Cortex of kidney (tissue), 1 donor: ENCODE results near the gene DAGLA.

Source experiments
- DNase-seq: peaks from one replicate; lab custom pipeline; 2025; lab: John Stamatoyannopoulos, UW

The DAGLA gene

DNA sequence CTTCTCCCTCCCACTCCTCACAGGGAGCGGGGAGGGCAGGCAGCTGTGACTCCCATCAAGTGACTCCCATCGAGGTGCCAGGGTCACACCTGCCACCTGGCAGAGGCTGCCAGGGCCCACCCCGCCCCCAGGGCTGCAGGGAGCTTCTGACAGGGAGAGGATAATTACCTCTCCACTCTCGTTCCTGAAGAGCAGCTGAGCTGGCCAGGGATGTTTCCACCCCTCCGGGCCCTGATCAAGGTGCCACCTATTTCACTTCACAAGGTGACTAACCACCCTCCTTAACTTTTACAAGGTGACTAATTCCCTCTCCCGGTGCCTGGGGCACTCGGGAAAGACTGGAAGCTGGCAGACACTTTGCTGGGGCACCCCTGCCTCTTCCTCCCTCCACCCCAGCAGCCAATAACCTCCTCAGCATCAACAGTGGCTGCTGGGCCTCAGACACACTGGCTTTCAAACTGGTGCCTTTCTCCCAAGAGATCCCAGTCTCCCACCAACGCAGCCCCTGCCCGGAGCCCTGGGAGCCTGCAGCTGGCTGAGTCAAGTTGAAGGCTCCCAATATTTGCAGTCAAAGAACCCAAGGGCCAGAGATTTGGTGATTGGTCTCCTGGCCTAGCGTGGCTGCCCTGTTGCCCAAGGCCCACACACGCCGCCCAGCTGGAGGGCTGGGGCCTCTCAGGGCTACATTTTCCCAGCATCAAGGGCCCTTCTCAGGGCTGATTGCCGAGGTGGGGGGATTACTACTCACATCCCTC lies 50.2 kb downstream of the DAGLA start:
- no peak for DNase-seq

DNA sequence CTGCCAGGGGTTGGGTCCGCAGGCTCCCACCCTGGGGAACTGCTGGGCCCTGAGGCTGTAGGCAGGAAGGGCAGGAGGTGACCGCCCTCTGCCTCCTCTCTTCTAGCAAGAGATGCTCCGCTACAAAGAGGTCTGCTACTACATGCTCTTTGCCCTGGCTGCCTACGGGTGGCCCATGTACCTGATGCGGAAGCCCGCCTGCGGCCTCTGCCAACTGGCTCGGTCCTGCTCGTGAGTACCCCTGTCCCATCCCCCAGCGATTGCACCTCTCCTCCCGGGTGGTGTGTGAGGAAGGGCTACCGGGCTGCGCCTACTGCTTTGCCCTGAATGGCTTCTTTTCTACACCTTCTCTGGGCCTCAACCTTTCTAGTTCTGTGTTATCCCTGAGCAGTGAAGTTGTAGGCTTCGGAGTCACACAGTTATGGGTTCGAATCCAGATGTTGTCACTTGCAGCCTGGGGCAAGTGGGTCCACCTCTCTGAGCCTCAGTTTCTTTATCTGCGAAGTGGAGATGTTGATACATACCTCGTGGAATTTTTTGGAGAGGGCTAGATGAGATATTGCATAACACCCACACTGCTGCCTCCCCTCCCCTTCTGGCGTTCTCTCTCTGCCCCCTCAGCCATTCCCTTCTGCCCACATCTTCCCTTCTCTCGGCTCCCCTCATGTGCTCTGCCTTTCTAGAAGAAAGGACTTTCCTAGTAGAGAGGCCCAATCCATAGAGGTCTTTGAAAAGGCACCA lies 51.2 kb downstream of the DAGLA start:
- DNase-seq, result no peak

DNA sequence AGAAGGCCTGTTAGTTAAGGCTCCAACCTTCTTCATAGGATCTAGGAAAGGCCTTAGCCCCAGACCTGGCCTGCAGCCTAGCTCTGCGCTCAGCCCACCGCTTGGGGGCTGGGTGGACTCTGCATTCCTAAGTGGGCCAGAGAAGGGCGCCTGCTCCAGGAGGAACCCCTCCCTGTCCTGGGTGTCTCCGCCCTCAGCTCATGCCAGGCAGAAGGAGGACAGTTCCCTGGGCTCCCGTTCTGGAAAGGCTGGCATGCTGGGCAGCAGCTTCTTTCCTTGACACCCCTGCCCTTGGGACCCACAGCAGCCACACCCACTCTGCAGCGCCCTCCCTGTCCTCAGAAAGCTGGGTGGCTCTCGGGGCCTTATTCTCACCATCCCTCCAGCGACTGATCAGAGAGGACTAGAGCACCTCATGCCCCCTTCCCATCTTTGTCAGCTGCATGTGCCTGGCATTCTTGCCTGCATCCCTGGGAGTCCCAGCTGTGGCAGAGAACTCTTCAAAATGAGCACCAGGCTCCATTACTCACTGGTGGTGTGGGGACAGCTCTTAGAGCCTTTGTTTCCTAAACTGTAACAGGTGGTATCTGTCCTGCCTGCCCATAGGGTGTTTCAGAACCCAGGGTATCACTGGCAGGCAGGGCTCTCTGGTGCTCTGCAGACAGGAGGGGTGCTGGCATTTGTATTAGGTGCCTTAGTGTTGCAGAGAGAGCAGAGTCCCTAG lies 51.9 kb downstream of the DAGLA start:
- DNase-seq, result no peak

DNA sequence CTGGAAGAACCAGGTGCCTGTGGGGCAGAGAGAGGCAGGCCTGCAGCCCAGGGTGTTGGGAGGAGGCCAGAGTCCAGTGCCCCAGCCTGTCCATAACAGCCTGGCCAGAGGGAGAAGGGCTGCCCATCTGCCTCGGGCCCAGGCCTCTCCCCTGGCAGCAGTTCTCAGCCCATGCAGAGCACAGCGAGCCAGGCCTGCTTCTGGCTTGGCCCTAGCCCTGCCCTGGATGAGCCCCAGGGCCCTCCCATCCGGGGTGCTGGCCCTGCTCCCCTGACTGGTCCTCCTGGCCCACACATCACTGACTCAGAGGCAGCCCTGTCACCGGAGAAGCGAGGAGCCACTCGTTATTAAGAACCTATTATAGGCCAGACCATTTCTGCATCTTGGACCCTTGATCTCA lies 52.5 kb downstream of the DAGLA start:
- no peak for DNase-seq

DNA sequence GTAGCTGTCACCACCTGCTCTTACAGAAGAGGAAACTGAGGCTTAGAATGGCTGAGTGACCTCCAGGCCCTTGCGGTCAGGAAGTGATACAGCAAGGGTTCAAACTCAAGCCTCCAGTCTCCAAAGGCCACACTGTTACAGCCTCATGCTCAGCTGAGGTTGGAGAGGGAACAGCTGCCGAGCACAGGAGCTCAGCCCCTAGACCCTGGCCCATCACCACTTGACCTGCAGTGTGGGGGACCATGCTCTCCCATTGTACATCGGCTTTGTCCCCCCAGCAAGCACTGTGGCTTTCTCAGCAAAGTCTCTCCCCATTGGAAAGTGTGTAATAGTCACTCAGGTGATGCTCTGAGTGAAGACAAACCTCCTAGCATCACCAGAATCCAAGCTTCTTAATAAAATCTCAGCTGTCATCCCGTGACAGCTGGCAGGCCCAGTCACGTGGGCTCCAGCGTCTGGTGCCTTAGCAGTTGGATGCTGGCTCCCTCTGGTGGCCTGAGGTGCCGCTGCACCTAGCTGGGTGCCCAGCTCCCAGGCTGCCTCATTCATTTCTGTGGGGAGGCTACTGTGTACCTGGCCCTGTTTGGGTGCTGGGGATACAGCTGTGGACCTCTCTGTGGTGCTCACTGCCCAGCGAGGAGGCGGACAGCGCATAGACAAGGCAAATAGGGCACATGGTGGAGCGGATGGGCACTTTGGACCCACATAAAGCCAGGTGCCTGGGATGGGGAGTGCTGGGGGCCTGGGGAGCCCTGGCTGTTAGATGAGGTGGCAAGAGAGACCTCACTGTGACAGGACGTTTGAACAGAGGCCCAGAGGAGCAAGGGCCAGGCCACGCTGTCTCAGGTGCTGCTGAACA lies 53.2 kb downstream of the DAGLA start:
- no peak for DNase-seq

DNA sequence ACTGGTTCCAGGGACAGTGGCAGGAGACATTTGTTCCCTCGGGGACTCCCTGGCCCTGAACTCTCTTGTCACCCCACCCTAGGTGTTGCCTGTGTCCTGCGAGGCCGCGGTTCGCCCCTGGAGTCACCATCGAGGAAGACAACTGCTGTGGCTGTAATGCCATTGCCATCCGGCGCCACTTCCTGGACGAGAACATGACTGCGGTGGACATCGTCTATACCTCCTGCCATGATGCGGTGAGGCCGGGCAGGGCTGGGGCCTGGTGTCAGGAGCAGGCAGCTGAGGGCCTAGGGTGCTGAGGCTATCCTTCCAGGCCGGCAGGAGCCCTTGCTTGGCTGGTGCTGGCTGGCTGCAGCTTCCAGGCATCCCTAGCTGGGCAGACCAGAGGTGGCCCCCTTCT lies 54.6 kb downstream of the DAGLA start:
- DNase-seq, result no peak

DNA sequence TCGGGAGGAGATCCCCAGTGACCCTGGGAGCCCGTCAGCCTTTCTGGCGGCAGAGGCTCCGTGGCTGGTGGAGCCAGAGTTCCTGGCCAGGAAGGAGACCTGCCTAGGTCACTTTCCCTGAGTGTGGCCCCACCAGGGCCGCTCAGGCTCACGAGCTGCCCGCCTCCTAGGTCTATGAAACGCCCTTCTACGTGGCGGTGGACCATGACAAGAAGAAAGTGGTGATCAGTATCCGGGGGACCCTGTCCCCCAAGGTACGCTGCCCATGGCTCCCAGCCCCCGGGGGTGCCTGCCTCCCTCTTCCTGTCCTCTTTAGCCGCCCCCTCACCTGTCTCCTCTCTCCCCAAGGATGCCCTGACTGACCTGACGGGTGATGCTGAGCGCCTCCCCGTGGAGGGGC lies 55.2 kb downstream of the DAGLA start:
- no peak for DNase-seq

DNA sequence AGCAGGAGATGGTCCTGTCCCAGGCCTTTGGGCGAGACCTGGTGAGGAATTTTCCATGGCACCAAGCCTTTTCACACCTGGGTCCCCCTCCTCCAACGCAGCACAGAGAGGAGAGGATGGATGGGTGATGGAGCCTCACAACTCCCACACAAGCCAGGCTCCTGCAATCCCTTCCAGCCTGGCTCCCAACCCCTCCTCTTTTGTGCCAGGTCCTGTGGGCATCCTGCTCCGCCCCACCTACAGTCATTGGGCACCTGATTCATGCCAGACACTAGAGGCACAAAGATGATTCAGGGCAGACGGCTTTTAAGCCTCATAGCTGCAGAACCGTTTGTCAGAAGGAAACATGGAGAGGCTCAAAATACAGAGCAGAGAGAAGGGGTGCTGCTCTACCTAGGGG lies 56.1 kb downstream of the DAGLA start:
- no peak for DNase-seq

DNA sequence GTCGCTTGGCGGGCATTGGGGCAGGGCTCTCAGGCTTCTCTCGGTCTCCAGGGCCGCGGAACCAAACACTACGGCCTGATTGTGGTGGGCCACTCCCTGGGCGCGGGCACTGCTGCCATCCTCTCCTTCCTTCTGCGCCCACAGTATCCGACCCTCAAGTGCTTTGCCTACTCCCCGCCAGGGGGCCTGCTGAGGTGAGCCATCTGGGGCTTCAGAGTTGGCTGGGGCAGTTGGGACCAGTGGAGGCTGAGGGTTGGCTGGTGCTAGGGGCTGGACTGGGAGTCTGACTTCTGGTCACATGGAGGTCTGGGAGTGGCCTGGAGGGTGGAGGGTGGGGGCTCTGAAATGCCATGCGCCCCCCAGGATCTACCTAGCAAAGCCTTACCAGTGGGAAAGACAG lies 56.9 kb downstream of the DAGLA start:
- no peak for DNase-seq

DNA sequence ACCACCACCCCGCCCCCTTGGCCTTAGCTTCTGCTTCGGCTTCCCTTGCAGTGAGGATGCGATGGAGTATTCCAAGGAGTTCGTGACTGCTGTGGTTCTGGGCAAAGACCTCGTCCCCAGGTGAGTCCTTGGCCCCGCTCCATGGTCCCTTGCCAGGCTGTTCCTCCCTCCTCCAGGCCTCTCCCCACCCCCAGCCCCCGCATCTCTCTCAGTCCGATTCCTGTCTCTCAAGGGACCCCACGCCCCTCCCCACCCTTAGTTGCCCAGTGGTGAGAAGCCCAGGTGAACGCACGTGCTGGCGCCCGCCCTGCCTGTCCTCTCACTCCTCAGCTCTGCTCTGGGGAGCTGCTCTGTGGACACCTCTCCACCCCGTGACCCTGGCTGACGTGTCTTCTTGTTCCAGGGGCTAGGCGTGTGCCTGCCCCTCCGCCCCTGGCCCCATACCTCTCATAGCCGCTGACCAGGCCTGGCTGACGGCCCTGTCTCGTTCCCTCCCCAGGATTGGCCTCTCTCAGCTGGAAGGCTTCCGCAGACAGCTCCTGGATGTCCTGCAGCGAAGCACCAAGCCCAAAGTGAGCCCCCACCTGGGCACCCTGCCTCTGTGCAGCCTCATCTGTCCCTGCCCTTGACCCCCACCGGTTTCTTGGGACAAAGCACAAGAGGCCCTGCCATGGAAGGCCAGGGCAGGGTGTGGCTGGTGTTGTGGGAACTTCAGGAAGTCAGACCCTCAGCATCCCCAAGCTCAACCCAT lies 57.6 kb downstream of the DAGLA start:
- no peak for DNase-seq

DNA sequence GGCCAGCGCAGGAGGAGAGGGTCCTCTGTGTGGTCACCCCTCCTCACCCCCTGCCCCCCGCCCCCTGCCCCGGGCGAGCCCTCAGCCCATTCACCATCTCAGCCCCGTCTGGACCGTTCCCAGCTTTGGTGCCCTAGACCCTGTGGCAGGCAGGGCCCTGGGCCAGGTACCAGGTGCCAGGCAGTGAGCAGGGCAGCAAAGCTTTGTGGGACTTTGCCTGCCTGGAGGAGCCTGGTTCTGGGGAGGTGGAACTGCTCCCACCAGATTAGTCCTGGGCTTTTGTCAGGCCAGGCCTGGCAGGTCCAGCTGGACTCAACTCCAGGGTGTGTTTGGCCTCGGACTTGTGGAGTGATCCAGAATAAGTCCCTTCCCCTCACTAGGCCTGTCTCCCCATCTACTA lies 58.6 kb downstream of the DAGLA start:
- no peak for DNase-seq

DNA sequence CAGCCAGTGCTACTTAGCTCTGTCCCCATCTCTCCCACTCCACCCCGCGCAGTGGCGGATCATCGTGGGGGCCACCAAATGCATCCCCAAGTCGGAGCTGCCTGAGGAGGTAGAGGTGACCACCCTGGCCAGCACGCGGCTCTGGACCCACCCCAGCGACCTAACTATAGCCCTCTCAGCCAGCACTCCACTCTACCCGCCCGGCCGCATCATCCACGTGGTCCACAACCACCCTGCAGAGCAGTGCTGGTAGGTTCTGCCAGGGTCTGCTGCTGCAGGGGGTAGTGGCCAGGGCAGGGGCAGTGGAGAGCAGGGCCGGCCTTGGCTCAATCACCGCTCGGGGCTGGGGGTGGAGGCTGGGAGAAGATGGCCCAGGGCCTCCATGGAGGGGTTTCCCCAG lies 59.2 kb downstream of the DAGLA start:
- no peak for DNase-seq

DNA sequence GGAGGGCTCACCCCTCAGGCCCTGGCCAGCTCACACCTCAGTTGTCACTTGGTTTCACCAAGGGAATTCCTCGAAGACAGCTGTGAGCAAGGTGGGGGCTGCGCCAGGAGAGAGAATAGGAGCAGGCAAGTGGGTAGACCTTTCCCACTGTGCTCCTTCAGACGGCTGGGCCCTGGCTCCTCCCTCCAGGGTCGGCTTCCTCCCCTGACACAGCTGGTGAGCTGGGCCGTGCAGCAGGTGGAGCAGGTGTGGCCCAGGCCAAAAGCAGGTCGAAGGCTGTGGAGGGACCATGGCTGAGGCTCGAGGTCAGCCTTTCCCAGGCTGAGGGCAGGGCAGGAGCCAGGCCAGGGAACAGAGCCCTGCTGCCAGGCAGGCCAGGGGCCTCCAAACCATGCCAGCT lies 59.8 kb downstream of the DAGLA start:
- DNase-seq, result no peak

DNA sequence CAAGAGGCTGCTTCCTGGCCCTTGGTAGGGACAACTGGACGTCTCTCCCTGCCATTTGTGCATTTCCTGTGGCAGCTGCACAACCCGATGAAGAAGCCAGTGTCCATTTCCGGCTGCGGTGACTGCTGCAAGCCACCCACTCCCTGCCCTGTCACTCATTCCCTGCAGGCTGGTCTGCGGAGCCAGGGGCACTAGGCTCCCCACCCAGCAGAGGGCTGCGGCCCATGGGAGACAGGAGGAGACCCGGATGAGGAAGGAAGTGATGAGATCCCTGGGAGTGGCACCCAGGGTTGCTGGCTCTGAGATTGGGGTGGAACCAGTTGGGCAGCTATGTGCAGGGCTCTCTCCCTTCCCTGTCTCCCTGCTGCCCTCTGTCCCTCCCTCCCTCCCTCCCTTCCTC lies 62.2 kb downstream of the DAGLA start:
- DNase-seq, result no peak

DNA sequence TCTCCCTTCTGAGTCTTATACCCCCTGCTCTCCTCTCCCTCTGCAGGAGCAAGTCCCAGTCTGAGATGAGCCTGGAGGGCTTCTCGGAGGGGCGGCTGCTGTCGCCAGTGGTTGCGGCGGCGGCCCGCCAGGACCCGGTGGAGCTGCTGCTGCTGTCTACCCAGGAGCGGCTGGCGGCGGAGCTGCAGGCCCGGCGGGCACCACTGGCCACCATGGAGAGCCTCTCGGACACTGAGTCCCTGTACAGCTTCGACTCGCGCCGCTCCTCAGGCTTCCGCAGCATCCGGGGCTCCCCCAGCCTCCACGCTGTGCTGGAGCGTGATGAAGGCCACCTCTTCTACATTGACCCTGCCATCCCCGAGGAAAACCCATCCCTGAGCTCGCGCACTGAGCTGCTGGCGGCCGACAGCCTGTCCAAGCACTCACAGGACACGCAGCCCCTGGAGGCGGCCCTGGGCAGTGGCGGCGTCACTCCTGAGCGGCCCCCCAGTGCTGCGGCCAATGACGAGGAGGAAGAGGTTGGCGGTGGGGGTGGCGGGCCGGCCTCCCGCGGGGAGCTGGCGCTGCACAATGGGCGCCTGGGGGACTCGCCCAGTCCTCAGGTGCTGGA lies 63.4 kb downstream of the DAGLA start:
- DNase-seq, result no peak

DNA sequence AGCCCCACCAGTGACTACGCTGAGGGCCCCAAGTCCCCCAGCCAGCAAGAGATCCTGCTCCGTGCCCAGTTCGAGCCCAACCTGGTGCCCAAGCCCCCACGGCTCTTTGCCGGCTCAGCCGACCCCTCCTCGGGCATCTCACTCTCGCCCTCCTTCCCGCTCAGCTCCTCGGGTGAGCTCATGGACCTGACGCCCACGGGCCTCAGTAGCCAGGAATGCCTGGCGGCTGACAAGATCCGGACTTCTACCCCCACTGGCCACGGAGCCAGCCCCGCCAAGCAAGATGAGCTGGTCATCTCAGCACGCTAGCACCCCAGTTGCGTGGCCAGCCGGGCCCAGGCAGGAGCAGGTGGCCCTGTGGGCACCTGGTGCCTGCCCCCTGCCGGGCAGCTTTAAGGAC lies 64.0 kb downstream of the DAGLA start:
- DNase-seq, result no peak

DNA sequence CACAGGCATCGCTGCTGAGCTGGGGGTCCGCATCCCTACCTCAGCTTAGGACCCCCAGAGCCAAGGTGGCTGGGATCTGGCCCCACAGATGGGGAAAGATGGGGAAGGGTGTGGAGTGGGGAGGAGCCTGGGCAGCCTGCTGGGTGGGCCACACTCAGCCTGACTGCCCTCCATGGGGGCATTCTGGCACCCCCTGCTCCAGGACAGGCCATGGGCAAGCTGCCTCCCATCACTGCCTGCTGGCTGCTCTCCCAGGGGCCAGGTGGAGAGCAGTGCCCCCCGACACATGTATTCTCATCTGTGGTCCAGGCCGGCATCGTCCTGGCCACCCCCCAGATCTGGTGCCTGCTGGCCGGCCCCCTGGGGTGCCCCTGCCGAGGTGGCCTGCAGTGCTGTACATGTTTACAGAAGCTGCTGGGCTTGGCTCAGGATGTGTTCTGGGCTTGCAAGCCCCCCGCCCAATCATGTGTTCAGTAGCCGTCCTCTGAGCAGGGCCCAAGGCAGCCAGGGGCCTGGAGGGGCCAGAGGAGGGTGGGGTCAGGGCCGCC lies 64.5 kb downstream of the DAGLA start:
- no peak for DNase-seq

DNA sequence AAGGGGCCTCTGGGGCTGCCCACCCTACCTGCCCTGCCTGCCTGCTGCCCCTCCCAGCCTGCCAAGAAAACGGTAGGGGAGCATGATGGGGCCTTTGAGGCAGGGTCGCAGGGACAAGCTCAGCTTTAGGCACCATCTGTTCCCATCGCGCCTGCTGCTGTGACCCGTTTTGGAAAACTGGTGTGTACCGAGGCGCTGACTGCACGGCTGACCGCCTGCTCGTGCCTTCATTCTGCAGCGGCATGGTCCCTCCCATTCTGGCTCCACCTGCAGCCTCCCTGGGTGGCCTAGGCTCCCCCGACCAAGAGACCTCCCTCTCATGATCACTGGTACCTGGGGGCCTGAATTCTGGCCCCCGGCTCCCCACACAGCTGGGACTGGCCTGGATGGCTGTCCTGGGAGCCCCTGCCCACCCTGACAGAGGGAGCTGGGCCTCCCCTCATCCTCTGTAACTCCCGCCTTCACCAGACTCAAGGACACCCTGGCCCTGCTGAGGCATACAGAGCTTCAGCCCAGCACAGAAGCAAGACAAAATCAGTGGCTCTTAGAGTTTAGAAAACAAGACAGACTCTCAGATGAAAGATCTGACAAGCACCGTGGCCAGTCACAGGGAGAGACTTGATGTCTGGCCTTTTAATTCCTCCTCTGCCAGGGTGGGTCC lies 65.7 kb downstream of the DAGLA start:
- no peak for DNase-seq

DNA sequence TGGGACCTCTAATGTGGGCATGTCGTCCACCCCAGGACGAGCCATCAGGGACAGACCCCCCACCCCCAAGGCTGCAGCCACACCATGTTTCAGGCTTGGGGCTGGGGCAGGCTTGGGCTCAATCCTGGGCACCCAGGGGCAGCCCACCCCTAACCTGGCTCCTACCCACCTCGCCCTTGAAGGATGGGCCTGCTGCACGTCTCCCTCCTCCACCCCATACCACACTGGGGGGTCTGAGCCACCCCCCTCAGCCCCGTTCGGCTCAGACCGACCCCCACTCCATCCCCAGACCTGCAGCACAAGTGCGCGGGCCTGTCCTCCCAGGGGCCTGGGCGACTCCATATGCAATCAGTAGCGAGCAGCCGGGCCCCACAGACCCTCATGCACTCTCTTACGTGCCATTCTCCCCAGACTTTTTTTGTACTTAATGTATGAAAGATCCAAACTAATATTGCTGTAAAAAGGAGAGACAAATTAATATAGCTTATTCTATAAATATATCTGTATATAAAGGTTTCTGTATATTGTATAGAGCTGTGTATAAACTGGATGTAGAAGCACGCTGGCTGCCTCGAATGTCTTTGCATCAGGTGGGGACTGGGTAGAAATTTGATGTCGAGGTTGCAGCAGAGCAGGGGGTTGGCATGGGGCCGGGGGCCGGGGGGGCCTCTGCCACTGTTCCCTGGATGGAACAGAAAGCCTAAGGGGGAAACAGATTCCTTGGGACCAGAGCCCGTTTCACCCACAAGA lies 66.4 kb downstream of the DAGLA start:
- no peak for DNase-seq
